Ecto neural progenitor cell (in vitro differentiated cells): ENCODE measurements around the gene EXOSC5.
"Not testable (repeated sequence)": the region's sequence is repeated elsewhere in the genome, so short reads cannot be mapped to it uniquely, and the experiment has no call there.

Source experiments
- DNase-seq: peaks from one replicate; pipeline ENCODE4 v3.0.0-alpha.2; 2018; ENCODE audit warnings: low spot score

Gene EXOSC5

GRCh38 chr19:41426116-41426841, 29.1 kb upstream of the EXOSC5 start:
- DNase-seq: no peak

GRCh38 chr19:41425174-41426115, 28.3 kb upstream of the EXOSC5 start:
- DNase-seq: no peak

- DNase-seq: no peak
Measured at GRCh38 chr19:41424335-41425173, 27.4 kb upstream of the EXOSC5 start.

GRCh38 chr19:41422955-41423354, 25.8 kb upstream of the EXOSC5 start:
- DNase-seq: no peak

GRCh38 chr19:41422456-41422855, 25.3 kb upstream of the EXOSC5 start:
- no peak for DNase-seq

GRCh38 chr19:41421973-41422372, 24.8 kb upstream of the EXOSC5 start:
- DNase-seq: no peak

- no peak for DNase-seq
Measured at GRCh38 chr19:41421314-41421713, 24.2 kb upstream of the EXOSC5 start.

- DNase-seq: no peak
Measured at GRCh38 chr19:41420101-41420880, 23.1 kb upstream of the EXOSC5 start.

- DNase-seq: no peak
Measured at GRCh38 chr19:41416194-41416674, 19.1 kb upstream of the EXOSC5 start.

GRCh38 chr19:41415154-41415571, 18.0 kb upstream of the EXOSC5 start:
- no peak for DNase-seq

- no peak for DNase-seq
Measured at GRCh38 chr19:41414461-41414860, 17.3 kb upstream of the EXOSC5 start.

GRCh38 chr19:41413947-41414346, 16.8 kb upstream of the EXOSC5 start:
- no peak for DNase-seq

GRCh38 chr19:41412953-41413352, 15.8 kb upstream of the EXOSC5 start:
- no peak for DNase-seq

GRCh38 chr19:41411968-41412265, 14.8 kb upstream of the EXOSC5 start:
- no peak for DNase-seq

- no peak for DNase-seq
Measured at GRCh38 chr19:41411100-41411967, 14.2 kb upstream of the EXOSC5 start.

- DNase-seq: no peak
Measured at GRCh38 chr19:41410336-41411054, 13.3 kb upstream of the EXOSC5 start.

- no peak for DNase-seq
Measured at GRCh38 chr19:41409288-41409687, 12.1 kb upstream of the EXOSC5 start.

GRCh38 chr19:41408846-41409245, 11.7 kb upstream of the EXOSC5 start:
- DNase-seq: not testable (repeated sequence)

- DNase-seq: no peak
Measured at GRCh38 chr19:41408256-41408655, 11.1 kb upstream of the EXOSC5 start.

- DNase-seq: no peak
Measured at GRCh38 chr19:41407271-41407670, 10.1 kb upstream of the EXOSC5 start.
